OCI-LY7 (cell line): ENCODE measurements around the gene STYX.

Experiments used
- EZH2phosphoT487 ChIP-seq: fragments of 200-600 bp; sonication (generic); IDR thresholded peaks from 2 replicates; pipeline ENCODE4 v1.6.1; 2018; ENCODE audit warnings: low read depth, borderline replicate concordance, mild to moderate bottlenecking, mixed run types, antibody characterized with exemption, low read length, moderate library complexity, mixed read lengths
- TF ChIP-seq, protein P1 (sequence below): fragments of 200-600 bp; sonication (generic); conservative IDR thresholded peaks from 2 replicates; pipeline ENCODE4 v1.5.1; 2014; ENCODE audit warnings: mild to moderate bottlenecking, antibody characterized with exemption, low read length, moderate library complexity, mixed read lengths

DNA sequence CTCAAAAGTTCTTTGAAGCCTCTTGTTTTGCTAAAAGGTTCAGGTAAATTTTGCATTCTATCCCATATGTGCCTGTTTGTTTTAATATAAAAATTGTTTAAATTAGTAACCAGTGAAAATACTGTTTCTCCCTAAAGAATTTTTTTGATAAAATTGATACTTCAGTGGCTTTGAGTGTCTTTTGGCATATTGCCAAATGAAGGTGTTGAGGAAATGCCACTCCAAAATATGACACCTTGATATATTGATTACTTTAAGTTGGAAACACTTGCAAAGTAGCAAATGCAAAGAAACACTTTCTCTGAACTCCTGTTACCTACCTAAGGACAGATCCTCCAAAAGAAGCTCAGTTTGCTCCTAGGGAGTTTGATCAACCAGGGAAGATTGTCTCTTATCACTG is 8.4 kb downstream of the STYX start:
- TF ChIP-seq, protein P1, sequence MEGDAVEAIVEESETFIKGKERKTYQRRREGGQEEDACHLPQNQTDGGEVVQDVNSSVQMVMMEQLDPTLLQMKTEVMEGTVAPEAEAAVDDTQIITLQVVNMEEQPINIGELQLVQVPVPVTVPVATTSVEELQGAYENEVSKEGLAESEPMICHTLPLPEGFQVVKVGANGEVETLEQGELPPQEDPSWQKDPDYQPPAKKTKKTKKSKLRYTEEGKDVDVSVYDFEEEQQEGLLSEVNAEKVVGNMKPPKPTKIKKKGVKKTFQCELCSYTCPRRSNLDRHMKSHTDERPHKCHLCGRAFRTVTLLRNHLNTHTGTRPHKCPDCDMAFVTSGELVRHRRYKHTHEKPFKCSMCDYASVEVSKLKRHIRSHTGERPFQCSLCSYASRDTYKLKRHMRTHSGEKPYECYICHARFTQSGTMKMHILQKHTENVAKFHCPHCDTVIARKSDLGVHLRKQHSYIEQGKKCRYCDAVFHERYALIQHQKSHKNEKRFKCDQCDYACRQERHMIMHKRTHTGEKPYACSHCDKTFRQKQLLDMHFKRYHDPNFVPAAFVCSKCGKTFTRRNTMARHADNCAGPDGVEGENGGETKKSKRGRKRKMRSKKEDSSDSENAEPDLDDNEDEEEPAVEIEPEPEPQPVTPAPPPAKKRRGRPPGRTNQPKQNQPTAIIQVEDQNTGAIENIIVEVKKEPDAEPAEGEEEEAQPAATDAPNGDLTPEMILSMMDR = no peak
- TF ChIP-seq EZH2phosphoT487 = no peak
